Bone marrow (tissue), 2 donors: ENCODE data around the gene TBX4.

Source experiments
- DNase-seq, 2 donors: peaks; one replicate each; lab custom pipeline; 2025; lab: John Stamatoyannopoulos, UW

Gene TBX4

GRCh38 chr17:61465550-61466237, 13.5 kb downstream of the TBX4 start:
- no peak for DNase-seq

DNA sequence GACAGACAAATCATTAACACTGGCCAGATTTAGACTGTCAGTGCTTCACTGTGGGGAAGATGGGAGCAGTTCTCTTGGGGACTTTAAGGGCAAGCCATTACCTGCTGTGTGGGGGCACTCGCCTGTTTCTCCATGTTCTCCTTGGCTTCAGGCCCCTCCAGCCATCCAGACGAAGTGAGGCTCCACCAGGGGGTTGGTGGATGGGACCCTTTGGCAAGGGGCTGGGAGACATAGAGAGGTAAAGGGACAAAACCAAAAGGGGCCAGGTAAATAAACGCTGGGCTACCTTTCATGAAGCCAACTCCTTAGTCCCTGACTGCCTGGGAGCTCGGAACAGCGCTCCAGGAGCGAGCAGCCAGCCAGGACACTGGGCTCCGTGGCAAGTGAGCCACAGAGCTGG, 14.0 kb downstream of the TBX4 start:
- DNase-seq, result no peak

DNA sequence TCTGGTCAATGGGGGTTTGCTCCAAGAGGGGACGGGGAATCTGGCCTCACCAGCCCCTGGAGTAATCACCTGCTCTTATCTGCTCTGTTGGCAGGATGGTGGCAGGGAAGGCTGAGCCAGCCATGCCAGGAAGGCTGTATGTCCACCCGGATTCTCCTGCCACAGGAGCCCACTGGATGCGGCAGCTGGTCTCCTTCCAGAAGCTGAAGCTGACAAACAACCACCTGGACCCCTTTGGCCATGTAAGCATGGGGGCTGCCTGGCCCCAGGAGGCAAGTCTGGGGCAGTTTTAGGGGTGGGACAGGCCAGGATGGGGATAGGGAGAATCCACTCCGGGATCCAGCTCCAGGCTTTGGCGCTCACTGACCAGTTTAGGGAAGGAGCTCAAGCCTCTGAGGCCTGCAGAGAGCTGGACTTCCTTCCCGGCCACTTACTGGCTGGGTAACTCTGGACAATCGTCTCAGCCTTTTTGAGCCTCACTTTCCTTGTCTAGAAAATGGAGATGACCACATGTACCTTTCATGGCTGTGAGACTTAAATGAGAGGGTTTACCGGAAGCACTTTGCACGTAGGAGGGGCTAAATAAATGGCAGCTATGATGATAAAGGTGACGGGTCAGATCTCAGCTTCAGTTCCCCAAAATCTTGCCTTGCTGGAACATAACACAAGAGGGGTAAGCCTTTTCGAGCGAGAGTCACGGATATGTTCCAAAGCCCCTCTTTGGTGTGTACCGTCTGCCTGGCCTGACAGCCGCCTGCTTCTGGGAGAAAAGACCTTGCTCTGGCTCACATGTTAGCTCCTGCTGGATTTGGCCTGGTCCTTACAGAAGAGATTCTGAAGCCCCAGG, 15.4 kb downstream of the TBX4 start:
- DNase-seq, result no peak

DNA sequence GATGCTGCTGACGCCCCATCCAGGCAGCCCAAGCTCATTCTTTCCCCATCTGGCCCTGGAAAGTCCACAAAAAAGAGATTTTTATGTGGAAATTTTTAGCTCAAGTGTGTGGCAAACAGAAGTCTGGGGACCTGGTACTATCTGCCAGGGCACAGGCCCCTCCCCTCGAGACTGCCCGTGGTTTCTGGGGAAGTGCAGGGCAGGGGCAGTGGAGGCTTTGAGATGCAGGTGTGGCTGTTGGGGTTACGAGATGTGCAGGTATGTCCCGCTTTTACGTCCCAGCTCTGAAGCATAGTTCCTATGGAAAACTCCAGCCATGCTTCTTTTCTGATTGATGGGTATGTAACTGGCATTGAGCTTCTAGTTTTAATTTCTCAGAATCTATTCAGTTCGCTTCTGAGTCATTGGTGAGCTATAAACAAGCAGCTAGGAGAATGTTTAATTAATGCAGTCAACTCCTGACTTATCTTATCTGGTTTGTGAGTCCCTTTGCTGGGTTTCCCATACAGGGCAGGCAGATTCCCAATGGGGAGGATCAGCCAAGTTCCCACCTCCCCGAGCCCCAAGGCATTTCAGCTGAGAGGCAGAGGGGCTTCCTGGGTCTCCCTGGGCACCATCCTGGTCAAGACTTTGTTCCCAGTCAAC, 16.2 kb downstream of the TBX4 start:
- DNase-seq, result no peak

GRCh38 chr17:61469474-61469873, 17.3 kb downstream of the TBX4 start:
- DNase-seq, result no peak

- no peak for DNase-seq
These were observed 17.7 kb downstream of the TBX4 start for GRCh38 chr17:61469949-61470348.

DNA sequence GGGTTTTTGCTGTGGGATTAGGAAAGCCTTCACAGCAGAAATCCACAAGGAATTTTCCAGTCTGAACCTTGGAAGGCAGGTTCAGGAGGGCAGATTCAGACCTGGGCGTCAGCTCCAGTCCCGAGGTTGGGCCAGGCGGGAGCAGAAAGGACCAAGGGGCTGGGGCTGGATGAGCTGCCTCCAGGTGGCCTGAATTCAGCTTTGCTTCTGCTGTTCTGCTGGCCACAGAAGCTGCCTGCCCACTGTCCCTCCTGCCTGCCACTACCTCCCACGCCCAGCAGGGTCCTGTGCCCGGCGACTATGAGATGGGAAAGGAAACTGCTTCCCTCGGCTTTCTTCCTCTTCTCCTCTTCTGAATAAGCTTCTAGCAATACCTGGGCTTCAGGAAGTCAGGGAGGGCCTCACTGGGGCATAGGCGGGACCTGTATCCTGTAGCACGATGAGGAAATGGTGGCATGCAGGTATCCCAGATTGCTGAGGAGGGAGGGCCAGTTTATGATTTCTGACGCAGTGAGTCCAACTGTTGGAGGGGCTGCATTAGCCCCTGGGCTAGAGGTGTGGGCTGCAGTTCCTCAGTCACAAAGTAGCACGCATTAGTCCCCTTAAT, 18.4 kb downstream of the TBX4 start:
- no peak for DNase-seq

DNA sequence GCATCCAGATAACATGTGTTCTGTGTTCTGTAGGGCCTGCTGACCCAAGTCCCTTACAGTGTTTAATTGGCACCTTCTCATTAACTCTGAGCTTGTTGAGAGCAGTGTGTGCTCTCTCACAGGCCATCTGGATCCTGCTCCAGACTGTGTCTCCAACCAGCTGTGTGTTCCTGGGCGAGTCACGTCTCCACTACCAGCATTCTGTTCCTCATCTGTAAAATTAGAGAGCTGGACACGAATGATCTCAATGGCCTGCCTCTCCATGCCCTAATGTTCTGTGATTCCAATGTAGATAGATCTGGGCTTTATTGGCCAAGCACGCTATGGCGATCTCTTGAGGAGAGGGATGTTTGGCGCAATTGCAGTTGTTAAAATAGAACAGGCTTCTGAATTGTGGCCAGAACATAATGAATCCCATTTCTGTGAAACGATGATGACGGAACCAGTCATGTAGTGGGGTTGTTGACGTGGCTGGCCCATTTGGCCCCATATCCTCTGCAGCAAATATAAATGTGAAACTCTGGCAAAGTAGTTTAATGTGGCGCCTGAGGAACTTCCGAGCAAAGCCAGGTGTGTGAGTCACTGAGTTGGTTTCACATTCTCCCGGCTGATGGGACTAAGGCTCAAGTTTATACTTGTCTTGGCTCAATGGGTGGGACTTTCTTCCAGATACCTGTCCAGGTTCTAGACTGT, 22.2 kb downstream of the TBX4 start:
- no peak for DNase-seq

GRCh38 chr17:61474934-61475333, 22.7 kb downstream of the TBX4 start:
- no peak for DNase-seq

DNA sequence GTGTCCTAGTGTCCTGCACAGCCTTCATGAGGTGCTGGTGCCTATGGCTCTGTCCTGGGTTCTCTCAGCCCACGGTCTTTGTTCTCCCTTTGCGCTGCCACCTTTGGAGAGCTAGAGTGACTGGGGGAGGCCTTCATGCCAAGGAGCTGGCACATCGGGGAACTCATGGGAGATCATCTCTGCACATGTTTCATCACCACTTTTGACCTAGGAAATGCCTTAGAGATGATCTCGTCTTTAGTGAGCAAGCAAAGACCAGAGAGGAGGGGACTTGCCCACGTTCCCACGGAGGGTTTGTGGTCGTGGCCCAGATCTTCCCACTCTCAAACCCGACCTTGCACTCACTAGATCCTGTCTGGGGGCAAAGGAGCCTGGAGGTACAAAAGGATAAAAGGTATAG, 23.5 kb downstream of the TBX4 start:
- no peak for DNase-seq

- DNase-seq, result no peak
These were observed 24.4 kb downstream of the TBX4 start for GRCh38 chr17:61476476-61477203.

- DNase-seq, result no peak
These were observed 25.1 kb downstream of the TBX4 start for GRCh38 chr17:61477204-61477834.

- no peak for DNase-seq
These were observed 26.0 kb downstream of the TBX4 start for GRCh38 chr17:61478026-61478789.

DNA sequence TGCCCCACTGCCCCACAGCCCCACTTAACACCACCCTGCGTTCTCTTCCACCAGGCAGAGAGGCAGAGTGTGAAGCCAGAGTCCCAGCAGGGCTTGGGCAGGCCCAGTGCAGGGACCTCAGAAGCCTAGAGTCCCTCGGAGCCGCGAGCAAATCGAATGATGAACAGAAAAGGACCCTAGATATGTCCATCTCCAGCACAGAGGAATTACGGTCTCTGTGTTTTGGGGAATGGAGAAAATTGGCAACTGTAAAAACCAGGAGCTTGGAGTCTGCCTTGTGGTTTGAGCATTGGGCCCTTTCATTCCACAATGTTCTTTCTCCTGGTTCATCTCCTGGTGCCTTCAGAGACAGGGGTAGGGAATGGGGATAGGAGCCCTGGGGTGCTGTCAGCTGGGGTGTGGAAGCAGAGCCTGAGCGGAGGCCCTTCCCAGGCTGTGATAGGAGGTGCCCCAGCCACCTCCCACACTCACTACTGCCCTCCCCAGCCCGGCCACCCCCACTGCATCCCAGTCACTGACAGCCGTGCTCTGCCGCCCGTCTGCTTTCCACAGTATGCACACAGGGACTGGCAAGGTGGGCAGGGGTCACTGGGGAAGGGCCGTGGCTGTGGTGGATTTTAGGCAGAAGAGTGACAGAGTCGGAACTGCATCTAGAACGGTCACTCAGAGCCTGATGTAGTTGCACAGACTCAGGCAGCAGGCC, 26.7 kb downstream of the TBX4 start:
- DNase-seq, result no peak

DNA sequence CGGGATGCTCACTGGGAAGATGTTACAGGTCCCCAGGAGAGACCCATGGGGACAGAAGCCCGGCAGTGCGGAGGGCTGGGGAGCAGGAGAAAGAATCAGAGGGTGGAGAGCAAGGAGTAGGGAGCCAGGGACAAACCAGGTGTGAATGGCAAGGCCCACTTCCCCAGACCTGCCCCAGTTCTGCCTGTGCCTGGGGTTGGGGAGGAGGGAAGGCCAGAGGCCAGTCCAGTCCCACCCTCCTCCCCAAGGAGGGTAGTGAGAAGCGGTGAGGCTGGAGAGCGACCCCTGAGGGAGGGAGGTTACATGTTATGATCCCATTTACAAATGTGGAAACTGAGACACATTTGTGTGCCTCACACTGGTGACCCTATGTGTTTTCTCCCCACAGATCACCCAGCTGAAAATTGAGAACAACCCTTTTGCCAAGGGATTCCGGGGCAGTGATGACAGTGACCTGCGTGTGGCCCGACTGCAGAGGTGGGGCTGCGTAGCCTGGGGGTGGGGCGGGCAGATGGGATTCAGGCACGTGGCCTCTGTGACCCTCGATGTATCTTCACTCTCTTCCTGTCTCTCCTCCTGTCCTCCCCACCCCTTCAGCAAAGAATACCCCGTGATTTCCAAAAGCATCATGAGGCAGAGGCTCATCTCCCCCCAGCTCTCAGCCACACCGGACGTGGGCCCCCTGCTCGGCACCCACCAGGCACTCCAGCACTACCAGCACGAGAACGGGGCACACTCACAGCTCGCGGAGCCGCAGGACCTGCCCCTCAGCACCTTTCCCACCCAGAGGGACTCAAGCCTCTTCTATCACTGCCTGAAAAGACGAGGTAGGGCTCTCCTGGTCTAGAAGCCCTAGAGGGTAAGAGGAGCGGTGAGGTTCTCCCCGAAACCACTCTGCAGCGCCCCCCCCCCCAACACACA, 27.5 kb downstream of the TBX4 start:
- DNase-seq, result no peak

DNA sequence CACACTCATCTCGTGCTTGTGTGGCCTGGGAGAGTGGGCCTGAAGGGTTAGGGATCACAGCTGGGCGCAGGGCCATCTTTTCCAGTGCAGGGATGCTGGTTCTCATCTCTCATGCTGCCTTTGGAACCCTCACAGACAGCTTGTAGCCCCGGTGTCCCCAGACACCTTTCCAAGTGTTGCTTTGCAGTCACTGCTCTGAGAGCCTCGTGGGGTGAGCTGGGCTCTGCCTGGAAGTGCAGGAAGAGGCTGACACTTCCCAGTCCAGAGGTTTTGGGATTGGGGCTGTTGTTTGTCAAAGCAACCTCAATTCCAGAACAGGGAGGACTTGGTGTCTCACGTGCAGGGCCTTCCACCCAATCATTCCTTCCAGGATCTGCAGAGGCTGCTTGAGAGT, 28.2 kb downstream of the TBX4 start:
- no peak for DNase-seq

GRCh38 chr17:61481421-61481820, 29.2 kb downstream of the TBX4 start:
- DNase-seq, result no peak

- DNase-seq, result no peak
These were observed 30.2 kb downstream of the TBX4 start for GRCh38 chr17:61482467-61482866.

GRCh38 chr17:61483778-61484116, 31.5 kb downstream of the TBX4 start:
- DNase-seq, result no peak
